COLO829 (cell line): ENCODE data around the gene DDX4.

Experiments
- DNase-seq: peaks from one replicate; pipeline ENCODE4 v3.0.0; 2012; ENCODE audit warnings: low spot score

DDX4 gene

DNA sequence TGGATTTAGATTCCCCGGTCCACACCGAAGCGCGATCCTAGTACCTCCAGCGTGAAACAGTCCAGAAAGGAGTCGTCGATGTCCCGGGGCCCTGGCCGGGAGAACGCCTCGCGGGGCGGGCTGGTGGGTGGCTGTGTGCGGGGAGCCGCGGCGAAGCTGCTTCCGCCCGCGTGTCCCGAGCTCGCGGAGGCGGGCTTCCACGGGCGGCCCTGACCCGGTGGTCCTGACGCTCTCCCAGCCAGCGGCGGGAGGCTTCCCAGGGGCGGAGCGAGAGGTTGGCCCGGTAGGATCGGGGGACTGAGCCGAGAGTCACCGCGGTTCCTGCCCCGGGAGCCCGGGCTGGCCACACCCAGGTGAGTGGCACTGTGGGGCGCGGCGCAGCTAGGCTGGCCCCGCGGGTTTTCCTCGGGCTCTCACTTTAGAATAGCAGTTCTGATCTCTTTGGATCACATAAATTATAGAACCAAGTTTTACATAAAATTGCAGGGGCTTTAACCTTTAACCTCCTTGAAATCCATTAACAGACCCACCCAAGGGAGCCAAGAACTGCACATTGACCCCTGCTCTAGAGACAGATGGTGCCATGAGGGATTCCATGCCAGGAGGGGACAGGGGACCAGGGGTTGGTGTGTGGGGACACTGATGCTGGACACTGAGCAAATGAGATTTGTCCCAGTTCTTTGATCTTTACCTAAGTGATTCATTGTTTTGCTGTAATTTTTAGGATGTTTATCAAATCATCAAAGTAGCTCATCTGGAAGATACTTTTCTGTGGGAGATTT lies 84.1 kb downstream of the DDX4 start:
- no peak for DNase-seq

DNA sequence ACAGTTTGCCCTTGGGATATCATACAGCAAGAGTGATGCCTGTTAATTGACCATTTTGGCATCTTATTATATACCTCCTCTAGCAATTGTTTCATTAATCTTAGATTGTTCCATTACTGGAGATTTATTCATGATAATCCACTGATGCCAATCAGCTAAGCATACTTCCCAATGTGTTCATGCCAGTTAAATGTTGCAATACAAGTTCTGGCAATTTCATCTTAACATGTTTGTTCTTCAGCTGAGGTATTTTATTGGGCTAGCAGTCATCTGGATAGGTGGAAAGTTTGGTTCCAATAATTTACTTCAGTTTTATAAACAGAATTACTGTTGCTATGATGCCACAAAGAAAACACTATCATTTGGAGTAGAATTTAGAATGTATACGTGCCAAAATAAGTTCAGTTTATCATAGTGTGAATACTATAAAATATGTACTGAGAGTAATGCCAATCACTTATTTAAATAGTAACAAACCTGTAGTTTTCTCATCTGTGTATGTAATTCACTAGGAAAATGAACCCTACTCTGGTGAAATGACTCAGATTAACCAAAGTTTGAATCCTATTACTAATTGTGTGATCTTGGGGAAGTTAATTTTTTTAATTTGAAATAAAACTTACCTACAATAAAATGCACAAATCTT lies 85.4 kb downstream of the DDX4 start:
- DNase-seq, result no peak

DNA sequence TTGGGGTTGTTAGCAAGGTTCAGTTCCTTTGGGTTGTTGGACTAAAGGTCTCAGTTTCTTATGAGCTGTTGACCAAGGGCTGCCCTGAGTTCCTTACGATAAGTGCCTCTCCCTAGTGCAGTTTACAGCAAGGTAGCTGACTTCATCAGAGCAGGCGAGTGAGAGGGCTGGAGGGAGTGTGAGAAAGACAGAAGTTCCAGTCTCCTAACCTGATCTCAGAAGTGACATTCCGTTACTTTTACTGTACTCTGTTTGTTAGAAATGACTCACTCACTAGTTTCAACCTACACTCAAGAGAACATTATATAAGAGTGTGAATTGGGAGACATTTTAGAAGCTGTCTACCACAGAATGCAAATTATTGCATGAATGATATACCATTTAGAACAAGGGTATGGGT lies 92.1 kb downstream of the DDX4 start:
- no peak for DNase-seq

DNA sequence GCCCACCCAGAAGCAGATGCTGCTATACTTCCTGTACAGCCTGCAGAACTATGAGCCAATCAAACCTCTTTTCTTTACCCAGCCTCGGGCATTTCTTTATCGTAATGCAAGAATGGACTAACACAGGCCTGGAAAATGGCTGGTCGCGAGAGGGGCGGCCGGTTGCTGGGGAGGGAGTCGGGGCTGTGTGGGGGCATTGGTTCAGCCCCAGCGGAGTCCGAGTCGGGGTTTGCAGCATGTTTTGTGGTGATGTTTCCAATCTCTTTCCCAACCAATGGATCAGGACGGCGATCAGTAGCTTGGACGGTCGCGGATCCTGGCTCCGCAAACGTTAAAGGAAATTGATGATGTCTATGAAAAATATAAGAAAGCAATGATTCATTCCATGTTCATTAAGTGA lies 94.6 kb downstream of the DDX4 start:
- no peak for DNase-seq

DNA sequence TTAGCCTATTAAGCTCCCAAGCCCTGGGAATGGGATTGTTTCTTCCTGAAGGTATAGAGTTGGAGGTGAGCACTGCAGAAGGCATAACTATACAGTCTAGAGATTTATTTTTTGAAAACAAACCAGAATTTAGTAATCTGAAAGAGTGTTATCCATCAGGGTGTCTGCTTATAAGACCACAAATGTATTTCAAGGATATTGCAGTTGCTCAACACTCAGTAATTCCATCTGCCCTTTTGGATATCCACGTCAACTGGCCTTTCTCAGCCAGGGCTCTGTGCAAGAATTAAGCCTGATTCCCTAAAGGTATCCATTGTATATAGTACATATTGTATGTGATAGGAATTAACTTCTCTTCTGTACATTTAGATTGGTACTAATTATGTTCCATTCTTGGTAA lies 98.3 kb downstream of the DDX4 start:
- no peak for DNase-seq

DNA sequence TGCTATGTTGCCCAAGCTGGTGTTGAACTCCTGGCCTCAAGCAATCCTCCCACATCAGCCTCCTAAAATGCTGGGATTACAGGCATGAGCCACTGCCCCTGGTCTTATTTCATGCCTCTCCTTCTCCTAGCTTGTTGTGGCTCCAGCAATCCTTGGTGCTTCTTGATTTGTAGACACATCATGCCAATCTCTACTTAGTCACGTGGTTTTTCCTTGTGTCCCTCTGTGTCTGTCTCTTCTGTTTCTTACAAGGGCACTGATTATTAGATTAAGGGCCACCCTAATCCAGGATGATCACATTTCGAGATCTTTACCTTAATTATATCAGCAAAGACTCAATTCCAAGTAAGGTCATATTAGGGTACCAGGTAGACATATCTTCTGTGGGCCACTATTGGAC lies 104.1 kb downstream of the DDX4 start:
- no peak for DNase-seq

DNA sequence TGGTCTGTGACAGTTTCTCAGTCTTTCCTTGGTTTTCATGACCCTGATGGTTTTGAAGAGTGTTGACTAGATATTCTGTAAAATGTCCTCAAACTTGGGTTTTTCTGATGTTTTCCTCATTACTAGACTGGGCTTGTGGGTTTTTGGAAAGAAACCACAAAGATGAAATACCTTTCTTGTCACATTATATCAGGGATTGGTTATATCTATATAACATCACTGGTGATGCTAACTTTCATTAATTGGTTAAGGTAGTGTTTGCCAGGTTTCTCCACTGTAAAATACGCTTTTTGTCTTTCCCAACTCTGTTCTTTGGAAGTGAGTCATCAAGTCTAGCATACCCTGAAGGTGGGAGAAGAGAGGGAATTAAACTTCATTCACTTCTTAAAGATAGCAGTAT lies 110.0 kb downstream of the DDX4 start:
- no peak for DNase-seq

DNA sequence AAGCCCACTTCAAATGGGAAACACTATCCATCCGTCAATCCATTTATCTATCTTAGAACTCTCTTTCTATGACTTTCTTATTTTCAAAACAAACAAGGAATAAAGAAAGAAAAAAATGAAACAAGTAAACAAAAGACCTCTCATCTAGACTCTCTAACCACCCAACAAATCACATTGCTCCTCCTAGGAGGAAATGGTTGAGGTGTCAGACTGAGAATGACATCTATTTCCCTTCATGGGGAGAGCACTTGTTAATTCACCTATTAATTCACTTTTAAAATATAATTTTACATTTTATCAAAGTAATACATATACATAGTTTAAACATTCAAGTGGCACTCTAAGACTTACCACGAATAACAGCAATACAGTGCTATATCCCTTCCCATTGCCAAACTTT lies 110.9 kb downstream of the DDX4 start:
- DNase-seq, result no peak

DNA sequence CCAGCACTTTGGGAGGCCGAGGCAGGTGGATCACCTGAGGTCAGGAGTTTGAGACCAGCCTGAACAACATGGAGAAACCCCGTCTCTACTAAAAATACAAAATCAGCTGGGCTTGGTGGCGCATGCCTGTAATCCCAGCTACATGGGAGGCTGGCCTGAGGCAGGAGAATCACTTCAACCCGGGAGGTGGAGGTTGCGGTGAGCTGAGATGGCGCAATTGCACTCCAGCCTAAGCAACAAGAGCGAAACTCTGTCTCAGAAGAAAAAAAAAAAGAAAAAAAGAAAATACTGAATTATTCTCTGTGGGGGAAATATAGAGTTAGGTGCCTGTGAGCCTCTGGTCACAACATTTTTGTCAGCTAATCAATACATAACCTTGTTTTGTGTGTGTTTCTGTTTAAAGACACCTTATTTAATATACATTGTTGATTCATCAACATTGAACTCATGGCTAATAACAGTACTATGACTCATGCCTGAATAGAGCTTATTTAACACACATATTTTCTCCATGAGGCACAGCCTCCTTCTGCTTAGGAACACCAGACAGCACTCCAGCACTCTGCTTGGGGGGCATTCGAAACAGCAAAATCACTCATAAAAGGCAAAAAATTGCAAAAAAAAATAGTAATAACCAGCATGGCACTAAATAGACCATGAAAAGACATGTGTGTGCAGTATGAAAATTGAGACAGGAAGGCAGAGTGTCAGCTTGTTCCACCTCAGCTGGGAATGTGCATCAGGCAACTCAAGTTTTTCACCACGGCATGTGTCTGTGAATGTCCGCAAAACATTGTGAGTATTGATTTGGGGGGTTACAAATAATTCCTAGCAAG lies 113.2 kb downstream of the DDX4 start, which contains the start of gene IL31RA:
IL31RA (plus strand) TSS at position 519 of the 836 bp plus-strand sequence; CDS start at position 733, 214 bp downstream.
- peak; percentile 24 for DNase-seq

DNA sequence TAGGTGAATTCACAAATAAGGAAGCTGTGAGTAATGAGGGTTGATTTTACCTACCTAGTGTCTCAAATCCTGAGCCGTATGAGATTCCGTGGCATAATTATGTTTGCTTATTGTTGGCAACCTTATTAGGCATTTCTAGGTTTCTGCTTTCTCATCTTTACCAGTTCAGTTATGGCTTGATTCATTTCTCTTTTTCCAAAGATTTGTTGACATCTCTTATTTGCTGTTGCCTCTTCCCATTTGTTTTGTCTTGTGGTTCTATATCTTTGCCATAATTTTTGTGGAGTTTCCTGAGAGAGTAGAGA lies 113.8 kb downstream of the DDX4 start:
- no peak for DNase-seq

DNA sequence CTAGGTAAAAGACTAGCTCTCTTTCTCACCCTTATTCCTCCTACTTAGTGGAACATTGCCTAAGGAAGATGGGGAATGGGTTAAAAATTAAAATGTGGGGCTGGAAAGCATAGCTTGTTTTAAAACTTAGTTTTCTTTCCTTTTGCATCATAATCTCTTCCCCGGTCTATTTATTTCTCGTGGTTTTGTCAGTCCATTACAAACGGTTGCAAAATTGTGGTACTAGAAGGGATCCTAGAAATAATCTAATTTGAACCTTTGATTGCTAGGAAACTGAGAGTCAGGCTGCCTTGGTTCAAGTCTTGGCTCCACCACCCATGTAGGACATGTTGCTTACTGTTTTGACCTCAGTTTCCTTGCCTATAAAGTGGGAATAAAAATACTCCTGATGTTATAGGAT lies 114.6 kb downstream of the DDX4 start:
- no peak for DNase-seq

DNA sequence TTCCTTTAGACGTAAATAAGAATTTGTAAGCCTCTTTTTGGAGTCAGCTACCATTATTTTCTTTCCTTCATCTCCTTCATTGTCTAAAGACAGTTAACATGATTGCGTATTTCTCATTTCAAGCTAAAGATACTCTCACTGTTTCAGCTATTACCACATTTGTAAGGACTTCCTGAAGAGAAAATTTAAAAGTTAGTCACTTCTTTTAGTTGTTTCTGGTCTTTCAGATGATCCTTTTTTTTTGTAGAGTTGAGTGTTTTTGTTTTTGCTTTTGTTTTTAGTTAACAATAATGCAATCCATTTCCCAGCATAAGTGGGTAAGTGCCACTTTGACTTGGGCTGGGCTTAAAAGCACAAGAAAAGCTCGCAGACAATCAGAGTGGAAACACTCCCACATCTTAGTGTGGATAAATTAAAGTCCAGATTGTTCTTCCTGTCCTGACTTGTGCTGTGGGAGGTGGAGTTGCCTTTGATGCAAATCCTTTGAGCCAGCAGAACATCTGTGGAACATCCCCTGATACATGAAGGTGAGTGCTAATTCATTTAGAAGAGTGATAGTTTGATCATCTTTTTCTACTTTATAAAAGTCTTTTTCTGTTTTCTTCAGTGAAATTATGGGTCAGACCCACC lies 115.3 kb downstream of the DDX4 start:
- no peak for DNase-seq

DNA sequence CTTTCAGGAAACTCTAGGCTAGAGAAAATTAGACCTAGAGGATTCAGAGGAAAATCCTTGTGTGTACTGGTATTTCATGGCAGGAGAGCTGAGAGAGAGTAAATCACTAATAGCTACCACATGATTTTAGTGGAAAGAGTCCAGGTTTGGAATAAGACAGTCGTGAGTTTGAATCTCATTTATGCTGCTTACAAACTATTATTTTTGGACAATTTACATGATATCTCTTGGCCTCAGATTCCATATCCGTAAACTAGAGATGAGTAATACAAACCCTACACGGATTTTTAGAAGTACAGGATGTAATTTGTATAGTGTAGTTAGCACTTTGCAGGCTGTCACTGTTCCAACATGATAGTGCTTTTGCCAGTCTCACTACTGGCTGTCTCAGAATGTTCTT lies 116.0 kb downstream of the DDX4 start:
- DNase-seq, result no peak

DNA sequence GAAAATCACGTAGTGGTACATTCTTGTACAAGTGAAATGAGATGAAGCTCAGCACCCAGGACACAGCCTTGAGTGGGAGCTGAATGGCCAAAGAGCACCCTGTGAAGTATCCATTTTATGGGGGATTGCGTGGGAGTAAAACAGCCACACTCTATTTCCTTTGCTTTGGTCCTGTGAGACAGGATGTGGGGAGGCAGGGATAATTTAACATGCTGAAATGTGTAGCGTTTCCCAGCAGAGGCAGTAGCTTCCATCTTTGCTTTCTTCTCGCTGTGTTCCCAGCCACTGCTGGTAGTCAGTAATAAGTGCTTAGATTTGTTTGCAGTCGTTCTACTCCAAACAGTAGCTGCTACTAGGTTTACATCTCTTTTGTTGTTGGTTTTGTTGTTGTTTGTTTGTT lies 117.6 kb downstream of the DDX4 start:
- DNase-seq, result peak; percentile 13

DNA sequence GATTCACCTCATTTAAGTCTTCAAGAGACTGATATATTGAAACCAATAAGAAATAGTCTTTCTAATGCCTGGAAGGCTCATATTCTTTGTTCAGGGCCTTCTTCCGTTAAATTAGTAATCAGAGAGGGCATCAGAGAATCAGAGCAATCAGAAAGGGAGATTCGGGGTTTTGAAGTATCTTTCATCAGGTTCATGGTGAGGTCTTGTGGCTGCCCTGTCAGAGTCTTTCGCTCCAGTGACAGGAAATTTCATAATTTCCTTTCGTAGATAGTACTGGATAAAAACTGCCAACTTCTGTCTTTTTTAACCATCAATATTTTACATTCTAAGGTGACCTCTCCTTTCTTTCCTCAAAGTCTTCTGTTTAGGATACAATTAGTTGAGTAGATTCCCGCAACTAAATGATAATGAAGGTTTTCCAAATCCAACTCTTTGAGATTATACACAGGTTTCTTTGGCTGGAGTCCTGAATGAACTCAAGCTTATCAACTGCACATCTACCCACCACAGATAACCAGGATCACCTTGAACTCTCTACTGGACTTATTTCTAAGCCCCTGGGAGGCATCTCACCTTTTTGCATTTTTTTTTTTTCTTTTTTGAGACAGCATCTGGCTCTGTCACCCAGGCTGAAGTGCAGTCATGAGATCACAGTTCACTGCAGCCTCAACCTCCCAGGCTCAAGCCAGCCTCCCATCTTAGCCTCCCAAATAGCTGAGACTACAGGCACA lies 118.8 kb downstream of the DDX4 start:
- DNase-seq, result no peak

DNA sequence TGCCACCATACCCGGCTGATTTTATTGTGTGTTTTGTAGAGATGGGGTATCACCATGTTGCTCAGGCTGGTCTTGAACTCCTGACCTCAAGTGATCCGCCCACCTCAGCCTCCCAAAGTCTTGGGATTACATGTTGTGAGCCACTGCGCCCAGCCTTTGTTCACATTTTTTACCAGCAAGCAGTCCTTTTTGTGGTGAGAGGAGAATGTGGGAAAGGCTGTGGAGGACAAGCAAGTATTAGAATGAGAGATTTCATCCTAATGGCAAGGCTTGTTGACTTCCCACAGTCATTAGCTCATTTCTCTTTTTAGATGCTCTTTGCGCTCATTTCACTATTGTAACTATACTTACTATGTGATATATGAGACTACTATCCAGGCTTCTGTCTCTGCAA lies 119.4 kb downstream of the DDX4 start:
- no peak for DNase-seq

DNA sequence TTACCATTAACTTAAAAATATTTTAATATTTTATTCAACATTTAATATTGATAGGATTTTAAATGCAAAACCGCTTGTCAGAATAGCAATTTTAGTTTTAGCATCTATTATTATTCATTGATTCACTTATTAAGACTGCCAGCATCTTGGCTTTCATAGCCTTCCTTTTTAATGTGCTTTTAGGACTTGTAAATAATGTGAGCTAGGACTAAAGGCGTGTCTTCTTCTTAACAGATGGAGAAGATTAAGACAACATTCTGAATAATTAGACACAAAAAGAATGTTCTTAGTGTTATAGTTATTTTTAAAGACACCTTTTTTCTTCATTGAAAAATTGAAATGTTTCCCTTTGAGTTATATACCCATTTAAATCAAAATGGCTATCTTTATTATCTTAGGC lies 120.2 kb downstream of the DDX4 start:
- no peak for DNase-seq

DNA sequence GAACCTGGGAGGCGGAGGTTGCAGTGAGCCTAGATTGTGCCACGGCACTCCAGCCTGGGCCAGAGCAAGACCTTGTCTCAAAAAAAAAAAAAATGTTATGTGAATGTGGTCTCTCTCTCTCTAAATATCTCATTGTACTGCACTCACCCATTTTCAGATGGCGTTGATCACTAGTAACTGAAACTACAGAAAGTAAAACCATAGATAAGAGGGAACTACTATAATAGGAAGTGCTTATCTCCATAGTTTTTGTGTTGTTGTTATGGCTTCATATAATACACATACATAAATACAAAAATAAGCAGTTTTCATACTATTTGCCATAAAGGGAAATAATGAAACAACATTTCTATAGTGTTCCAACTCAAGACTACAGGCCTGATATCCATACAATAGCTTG lies 122.4 kb downstream of the DDX4 start:
- no peak for DNase-seq

DNA sequence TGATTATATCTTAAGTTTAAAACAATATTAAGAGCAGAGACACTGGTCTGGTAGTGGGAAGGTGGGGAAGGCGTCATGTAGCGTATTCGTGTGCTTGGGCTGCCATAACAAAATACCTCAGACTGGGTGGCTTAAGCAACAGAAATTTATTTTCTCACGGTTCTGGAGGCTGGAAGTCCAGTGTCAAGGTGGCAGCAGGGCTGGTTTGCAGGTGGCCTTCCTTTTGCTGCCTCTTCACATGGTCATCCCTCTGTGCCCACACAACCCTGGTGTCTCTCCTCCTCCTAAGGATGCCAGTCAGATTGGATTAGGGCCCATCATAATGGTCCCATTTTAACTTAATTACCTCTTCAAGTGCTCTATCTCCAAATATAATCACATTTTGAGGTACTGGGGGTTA lies 122.8 kb downstream of the DDX4 start:
- no peak for DNase-seq

DNA sequence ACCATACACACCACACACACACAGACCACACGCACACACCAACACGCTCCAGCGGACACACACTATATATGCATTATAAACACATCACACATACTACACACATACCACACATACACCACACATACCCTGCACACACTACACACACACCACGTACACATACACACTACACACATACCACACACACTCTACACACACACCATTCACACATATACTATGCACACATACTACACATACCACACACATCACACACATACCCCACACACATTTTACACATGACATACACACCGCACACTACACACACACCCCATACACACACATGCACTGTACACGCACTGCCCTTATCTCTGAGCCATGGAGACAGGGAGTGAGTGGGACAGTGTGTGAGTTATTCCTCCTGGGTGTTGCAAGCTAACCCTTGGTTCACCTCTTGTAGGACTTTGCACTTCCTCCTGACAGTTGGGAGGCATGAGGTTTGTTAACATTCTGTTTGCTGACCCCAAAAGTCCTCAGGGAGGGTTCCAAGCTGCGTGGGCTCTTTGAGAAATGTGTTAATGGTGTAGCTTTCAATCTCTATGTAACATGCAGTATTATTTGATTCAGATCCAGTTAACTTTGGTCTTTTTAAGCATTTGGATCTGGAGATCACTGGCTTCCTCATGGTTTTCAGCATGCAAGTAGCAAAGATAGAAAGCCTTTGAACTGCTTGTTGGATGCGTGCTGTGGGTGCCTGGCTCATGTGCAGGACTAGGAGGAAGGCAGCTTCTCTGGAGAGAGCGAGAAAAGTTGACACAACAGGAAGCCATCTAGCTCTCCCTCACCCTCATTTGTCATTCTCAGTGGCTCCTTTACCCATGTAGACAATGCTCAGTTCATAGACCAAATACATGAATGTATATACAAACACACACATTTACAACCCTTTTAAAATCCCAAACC lies 127.0 kb downstream of the DDX4 start:
- no peak for DNase-seq

DNA sequence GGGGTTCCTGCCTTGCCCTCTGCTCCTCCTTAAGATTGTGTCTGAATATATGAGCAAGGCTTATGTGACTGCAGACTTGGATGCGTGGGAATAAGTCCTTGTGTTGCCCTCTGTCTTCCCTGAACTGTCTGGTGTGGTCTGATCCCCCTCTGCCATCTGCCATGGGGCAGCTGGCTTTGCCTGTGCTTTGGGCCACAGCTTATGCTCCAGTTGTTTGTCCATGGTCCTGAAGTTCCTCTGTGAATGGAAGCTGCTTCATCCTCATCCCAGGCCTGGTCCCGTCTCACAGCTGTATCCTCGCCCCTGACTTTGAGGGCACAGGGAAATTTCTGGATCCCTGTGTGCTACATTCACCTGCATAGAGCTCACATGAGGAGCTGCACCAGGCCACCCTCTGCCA lies 128.0 kb downstream of the DDX4 start:
- no peak for DNase-seq
